Dedifferentiated amniotic fluid mesenchymal stem cell (primary cell): ENCODE measurements around the gene PRODH.
"Not testable (repeated sequence)": the region's sequence is repeated elsewhere in the genome, so short reads cannot be mapped to it uniquely, and the experiment has no call there.

Source experiments
- DNase-seq: peaks from one replicate; pipeline ENCODE4 v3.0.0-alpha.2; 2016; ENCODE audit errors: extremely low spot score

PRODH gene

GRCh38 chr22:18953128-18953527 is 17.0 kb upstream of the PRODH start:
- not testable (repeated sequence) for DNase-seq

- DNase-seq = no peak
Measured at GRCh38 chr22:18952022-18952421, 15.9 kb upstream of the PRODH start.

- DNase-seq = no peak
Measured at GRCh38 chr22:18950141-18950540, 14.0 kb upstream of the PRODH start.

- DNase-seq = no peak
Measured at GRCh38 chr22:18947905-18948304, 11.8 kb upstream of the PRODH start.

GRCh38 chr22:18947105-18947504 is 11.0 kb upstream of the PRODH start:
- DNase-seq = not testable (repeated sequence)

GRCh38 chr22:18938691-18939090 is 2.6 kb upstream of the PRODH start:
- DNase-seq = not testable (repeated sequence)

GRCh38 chr22:18934688-18935087 is 1.4 kb downstream of the PRODH start:
- DNase-seq = not testable (repeated sequence)

- DNase-seq = no peak
Measured at GRCh38 chr22:18933914-18934313, 2.2 kb downstream of the PRODH start.

- no peak for DNase-seq
Measured at GRCh38 chr22:18931905-18932652, 4.0 kb downstream of the PRODH start.

GRCh38 chr22:18929459-18929858 is 6.6 kb downstream of the PRODH start:
- DNase-seq = no peak

- no peak for DNase-seq
Measured at GRCh38 chr22:18927573-18927972, 8.5 kb downstream of the PRODH start.

GRCh38 chr22:18927020-18927419 is 9.1 kb downstream of the PRODH start:
- DNase-seq = no peak

GRCh38 chr22:18925368-18926064 is 10.6 kb downstream of the PRODH start:
- DNase-seq = no peak

GRCh38 chr22:18920257-18920902 is 15.7 kb downstream of the PRODH start:
- not testable (repeated sequence) for DNase-seq

GRCh38 chr22:18917818-18918217 is 18.3 kb downstream of the PRODH start:
- not testable (repeated sequence) for DNase-seq

GRCh38 chr22:18915550-18915949 is 20.5 kb downstream of the PRODH start:
- not testable (repeated sequence) for DNase-seq

- DNase-seq = not testable (repeated sequence)
Measured at GRCh38 chr22:18914558-18914957, 21.5 kb downstream of the PRODH start.

GRCh38 chr22:18912264-18912946 is 23.7 kb downstream of the PRODH start:
- not testable (repeated sequence) for DNase-seq

- not testable (repeated sequence) for DNase-seq
Measured at GRCh38 chr22:18911535-18911934, 24.6 kb downstream of the PRODH start.

- DNase-seq = no peak
Measured at GRCh38 chr22:18909556-18909955, 26.5 kb downstream of the PRODH start.

- no peak for DNase-seq
Measured at GRCh38 chr22:18906896-18907295, 29.2 kb downstream of the PRODH start.

GRCh38 chr22:18906410-18906745 is 29.7 kb downstream of the PRODH start:
- DNase-seq = not testable (repeated sequence)
